K562 (cell line): ENCODE data around the gene RABEPK. TPM values are rescaled to one million over a fixed set of nuclear protein-coding genes. Genes with fewer than 3 reads are reported as not detected.

ENCODE experiments used
- ARNT ChIP-seq, 2 experiments: fragments of 450-650 bp; IDR thresholded peaks; 2 replicates each; pipeline ENCODE4 v1.6.1; 2016; ENCODE audit warnings: mild to moderate bottlenecking in 1 of 2
- EZH2 ChIP-seq: IDR thresholded peaks from 2 replicates; pipeline ENCODE4 v1.6.1; 2012; ENCODE audit warnings: low read depth, mild to moderate bottlenecking, inconsistent platforms, low read length, borderline replicate concordance
- GATA2 ChIP-seq: sonication (generic); formaldehyde crosslinking; IDR thresholded peaks from 2 replicates; pipeline ENCODE4 v1.4.0; 2020; ENCODE audit warnings: mild to moderate bottlenecking, missing genetic modification reagents
- HMG20B ChIP-seq: fragments of 250-450 bp; sonication (Bioruptor Pico); IDR thresholded peaks from 2 replicates; pipeline ENCODE4 v1.5.0; 2021; ENCODE audit warnings: mild to moderate bottlenecking
- KAT2B ChIP-seq: IDR thresholded peaks from one replicate; pipeline ENCODE4 v1.6.1; 2012; ENCODE audit warnings: low read depth, mild to moderate bottlenecking, control low read depth, inconsistent platforms, low read length, moderate library complexity
- L3MBTL2 ChIP-seq: fragments of 450-650 bp; IDR thresholded peaks from 2 replicates; pipeline ENCODE4 v1.6.1; 2016; ENCODE audit warnings: mild to moderate bottlenecking, moderate library complexity
- RBFOX2 ChIP-seq: fragments of 200-400 bp; formaldehyde crosslinking; IDR thresholded peaks from 2 replicates; pipeline ENCODE4 v1.6.1; 2017; ENCODE audit warnings: low read depth, mild to moderate bottlenecking, low read length, moderate library complexity
- RUNX1 ChIP-seq: sonication (generic); IDR thresholded peaks from 2 replicates; pipeline ENCODE4 v1.6.1; 2016; ENCODE audit warnings: antibody characterized with exemption, low read depth
- TEAD2 ChIP-seq: fragments of 450-650 bp; IDR thresholded peaks from 2 replicates; pipeline ENCODE4 v1.6.1; 2016; ENCODE audit warnings: missing genetic modification characterization, control low read depth, missing compliant biosample characterization
- ZNF23 ChIP-seq: fragments of 250-450 bp; sonication (Bioruptor Pico); IDR thresholded peaks from 2 replicates; pipeline ENCODE4 v1.4.0; 2020; ENCODE audit warnings: mild to moderate bottlenecking
- ZNF263 ChIP-seq: sonication (generic); formaldehyde crosslinking; IDR thresholded peaks from 2 replicates; pipeline ENCODE4 v1.8.0; 2022; ENCODE audit warnings: mild to moderate bottlenecking, missing genetic modification reagents, borderline replicate concordance
- ZNF282 ChIP-seq: sonication (generic); formaldehyde crosslinking; IDR thresholded peaks from 2 replicates; pipeline ENCODE4 v1.8.1; 2023; ENCODE audit warnings: missing genetic modification reagents
- polyA plus RNA-seq, 8 experiments: library from polyadenylated mRNA; depleted of rRNA in 4 of 8; stranded (reverse) in 5 of 8; unstranded in 3 of 8; fragments of >200 nt; fragmentation: Nextera tagmentation in 2 of 8; fragmentation: Illumina TruSeq in 1 of 8; extraction: Ambion mirVana in 2 of 8; extraction: Trizol in 1 of 8; gene quantifications; 2 replicates each; pipeline versions ENCODE4 v1.2.1 to v1.2.3, GENCODE V29; 2011 to 2014; ENCODE audit warnings: inconsistent platforms in 1 of 8, missing spikeins in 1 of 8
- total RNA-seq, 7 experiments: library from RNA; depleted of rRNA in 6 of 7; stranded (reverse); fragments of >200 nt in 6 of 7; fragmentation: Illumina TruSeq in 2 of 7; extraction: Trizol in 2 of 7; gene quantifications; 2 replicates each; pipeline versions ENCODE4 v1.2.1 to v1.2.3, GENCODE V29; 2011 to 2021; ENCODE audit warnings: low replicate concordance in 1 of 7
- TF ChIP-seq, protein P1 (sequence below): fragments of 450-650 bp; IDR thresholded peaks from 2 replicates; pipeline ENCODE4 v1.6.1; 2018; ENCODE audit not compliant: partially characterized antibody
- TF ChIP-seq, protein P2 (sequence below), 2 experiments: fragments of 250-450 bp in 1 of 2; fragments of 450-650 bp in 1 of 2; sonication (Bioruptor Pico) in 1 of 2; IDR thresholded peaks; 2 replicates each; pipeline versions ENCODE4 v1.6.1 to v1.8.0; 2016 to 2021; ENCODE audit warnings: mild to moderate bottlenecking in 2 of 2, moderate library complexity in 2 of 2, missing compliant biosample characterization in 1 of 2, missing genetic modification characterization in 1 of 2
- TF ChIP-seq, protein P3 (sequence below), 2 experiments: fragments of 450-650 bp; IDR thresholded peaks; 2 replicates each; pipeline ENCODE4 v1.6.1; 2016; ENCODE audit warnings: mild to moderate bottlenecking in 2 of 2, borderline replicate concordance in 1 of 2, low read depth in 1 of 2, moderate library complexity in 1 of 2

Gene RABEPK
- total and polyA plus RNA-seq, 9 of the 15 experiments (the other 6 are each of a cell fraction or from before 2014, with no cell fraction given): 38.3 to 113 (median 52.8) TPM

DNA sequence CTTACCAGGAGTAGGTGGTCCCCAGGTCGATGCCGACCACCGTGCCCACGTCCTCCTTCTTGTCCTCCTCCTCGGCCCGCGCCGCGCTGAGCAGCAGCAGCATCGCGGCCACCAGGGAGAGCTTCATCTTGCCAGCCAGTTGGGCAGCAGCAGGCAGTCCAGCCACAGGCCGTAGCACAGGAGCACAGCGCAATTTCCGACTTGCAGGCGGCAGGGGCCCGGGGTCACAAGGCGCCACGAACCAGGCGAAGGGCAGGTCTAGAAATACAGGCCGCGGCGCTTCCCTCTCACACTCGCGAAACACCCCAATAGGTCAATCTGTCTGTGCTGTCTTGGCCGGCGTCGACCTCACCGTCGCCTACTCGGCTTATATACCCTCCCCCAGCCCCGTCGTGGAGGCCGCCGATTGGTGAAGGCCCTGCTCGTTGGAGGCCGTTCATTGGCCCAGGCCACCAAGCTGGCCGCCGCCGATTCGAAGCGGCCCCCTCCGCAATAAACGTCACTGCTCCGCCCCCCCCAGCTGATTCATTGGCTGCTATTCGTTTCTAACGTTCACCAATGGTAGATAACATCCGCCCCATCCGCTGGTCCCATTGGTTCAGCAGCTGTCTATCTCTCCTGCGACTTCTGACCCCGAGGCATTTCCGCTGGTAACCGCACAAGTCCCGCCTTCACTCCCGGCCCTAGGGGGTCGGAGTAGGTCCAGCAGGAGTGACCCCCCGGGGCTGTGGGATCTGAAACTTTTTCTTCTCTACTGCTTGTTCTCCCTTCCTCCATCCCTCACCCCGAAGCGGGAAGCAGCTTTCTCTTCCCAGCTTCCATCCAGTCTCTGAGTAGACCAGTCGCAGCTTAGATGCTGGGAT is 40.9 kb downstream of the RABEPK start, which contains the start of gene HSPA5 (continued):
- TF ChIP-seq, protein P1, sequence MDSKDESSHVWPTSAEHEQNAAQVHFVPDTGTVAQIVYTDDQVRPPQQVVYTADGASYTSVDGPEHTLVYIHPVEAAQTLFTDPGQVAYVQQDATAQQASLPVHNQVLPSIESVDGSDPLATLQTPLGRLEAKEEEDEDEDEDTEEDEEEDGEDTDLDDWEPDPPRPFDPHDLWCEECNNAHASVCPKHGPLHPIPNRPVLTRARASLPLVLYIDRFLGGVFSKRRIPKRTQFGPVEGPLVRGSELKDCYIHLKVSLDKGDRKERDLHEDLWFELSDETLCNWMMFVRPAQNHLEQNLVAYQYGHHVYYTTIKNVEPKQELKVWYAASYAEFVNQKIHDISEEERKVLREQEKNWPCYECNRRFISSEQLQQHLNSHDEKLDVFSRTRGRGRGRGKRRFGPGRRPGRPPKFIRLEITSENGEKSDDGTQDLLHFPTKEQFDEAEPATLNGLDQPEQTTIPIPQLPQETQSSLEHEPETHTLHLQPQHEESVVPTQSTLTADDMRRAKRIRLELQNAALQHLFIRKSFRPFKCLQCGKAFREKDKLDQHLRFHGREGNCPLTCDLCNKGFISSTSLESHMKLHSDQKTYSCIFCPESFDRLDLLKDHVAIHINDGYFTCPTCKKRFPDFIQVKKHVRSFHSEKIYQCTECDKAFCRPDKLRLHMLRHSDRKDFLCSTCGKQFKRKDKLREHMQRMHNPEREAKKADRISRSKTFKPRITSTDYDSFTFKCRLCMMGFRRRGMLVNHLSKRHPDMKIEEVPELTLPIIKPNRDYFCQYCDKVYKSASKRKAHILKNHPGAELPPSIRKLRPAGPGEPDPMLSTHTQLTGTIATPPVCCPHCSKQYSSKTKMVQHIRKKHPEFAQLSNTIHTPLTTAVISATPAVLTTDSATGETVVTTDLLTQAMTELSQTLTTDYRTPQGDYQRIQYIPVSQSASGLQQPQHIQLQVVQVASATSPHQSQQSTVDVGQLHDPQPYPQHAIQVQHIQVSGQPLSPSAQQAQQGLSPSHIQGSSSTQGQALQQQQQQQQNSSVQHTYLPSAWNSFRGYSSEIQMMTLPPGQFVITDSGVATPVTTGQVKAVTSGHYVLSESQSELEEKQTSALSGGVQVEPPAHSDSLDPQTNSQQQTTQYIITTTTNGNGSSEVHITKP: no peak
- no peak for TF ChIP-seq EZH2
- TF ChIP-seq, protein P2, sequence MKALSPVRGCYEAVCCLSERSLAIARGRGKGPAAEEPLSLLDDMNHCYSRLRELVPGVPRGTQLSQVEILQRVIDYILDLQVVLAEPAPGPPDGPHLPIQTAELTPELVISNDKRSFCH (CRISPR knock-in tag; IDR thresholded peaks at IDR 0.05): no peak
- TF ChIP-seq, protein P2 (tag; IDR thresholded peaks at IDR 0.05): peak; percentile 57; the same call in 1 of the 2 replicates
- no peak for TF ChIP-seq ARNT (IDR thresholded peaks at IDR 0.05)
- peak; percentile 97 for TF ChIP-seq RBFOX2
- TF ChIP-seq ZNF263 (CRISPR knock-in tag): peak; percentile 68; the same call in 1 of the 2 replicates
- no peak for TF ChIP-seq TEAD2 (tag)
- TF ChIP-seq L3MBTL2: no peak
- TF ChIP-seq, protein P3, sequence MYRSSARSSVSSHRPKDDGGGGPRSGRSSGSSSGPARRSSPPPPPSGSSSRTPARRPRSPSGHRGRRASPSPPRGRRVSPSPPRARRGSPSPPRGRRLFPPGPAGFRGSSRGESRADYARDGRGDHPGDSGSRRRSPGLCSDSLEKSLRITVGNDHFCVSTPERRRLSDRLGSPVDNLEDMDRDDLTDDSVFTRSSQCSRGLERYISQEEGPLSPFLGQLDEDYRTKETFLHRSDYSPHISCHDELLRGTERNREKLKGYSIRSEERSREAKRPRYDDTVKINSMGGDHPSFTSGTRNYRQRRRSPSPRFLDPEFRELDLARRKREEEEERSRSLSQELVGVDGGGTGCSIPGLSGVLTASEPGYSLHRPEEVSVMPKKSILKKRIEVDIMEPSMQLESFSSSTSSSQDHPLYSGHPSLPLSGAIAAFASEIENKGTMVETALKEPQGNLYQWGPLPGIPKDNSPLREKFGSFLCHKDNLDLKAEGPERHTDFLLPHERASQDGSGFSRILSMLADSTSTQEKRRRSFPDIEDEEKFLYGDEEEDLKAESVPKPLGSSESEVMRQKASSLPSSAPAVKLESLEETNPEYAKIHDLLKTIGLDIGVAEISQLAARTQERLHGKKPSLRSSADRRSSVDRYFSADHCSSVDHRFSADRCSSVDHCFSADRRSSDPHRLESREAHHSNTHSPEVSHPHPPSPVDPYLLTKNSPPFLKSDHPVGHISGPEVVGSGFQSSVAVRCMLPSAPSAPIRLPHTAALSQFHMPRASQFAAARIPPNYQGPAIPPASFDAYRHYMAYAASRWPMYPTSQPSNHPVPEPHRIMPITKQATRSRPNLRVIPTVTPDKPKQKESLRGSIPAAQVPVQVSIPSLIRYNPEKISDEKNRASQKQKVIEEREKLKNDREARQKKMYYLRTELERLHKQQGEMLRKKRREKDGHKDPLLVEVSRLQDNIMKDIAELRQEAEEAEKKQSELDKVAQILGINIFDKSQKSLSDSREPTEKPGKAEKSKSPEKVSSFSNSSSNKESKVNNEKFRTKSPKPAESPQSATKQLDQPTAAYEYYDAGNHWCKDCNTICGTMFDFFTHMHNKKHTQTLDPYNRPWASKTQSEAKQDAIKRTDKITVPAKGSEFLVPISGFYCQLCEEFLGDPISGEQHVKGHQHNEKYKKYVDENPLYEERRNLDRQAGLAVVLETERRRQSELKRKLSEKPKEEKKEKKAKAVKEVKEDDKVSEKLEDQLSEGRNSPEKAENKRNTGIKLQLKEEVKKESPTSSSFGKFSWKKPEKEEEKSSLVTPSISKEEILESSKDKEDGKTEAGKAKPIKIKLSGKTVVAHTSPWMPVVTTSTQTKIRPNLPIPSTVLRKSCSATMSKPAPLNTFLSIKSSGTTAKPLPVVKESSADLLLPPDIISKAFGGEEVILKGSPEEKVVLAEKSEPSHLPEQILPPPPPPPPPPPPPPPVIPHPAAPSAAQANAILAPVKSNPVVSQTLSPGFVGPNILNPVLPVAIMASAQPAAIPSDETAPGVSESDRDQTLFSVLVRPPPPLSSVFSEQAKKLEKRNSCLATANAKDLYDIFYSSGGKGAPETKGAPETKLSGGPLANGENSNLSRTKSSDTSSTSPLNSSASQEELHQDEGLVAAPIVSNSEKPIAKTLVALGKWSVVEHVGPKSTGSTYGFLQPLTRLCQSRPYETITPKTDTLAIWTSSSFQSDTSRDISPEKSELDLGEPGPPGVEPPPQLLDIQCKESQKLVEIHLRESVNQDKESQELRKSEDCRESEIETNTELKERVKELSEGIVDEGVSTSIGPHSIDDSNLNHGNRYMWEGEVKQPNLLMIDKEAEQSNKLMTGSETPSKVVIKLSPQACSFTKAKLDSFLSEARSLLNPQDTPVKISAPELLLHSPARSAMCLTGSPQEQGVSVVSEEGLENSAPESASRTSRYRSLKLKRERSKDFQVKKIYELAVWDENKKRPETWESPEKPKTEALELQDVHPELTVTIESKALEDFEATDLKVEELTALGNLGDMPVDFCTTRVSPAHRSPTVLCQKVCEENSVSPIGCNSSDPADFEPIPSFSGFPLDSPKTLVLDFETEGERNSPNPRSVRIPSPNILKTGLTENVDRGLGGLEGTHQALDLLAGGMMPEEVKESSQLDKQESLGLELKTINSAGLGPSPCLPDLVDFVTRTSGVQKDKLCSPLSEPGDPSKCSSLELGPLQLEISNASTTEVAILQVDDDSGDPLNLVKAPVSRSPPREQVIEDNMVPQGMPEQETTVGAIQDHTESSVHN (IDR thresholded peaks at IDR 0.05; ENCODE audit: borderline replicate concordance in 1 of 2, low read depth in 1 of 2): no peak
- TF ChIP-seq ZNF23 (CRISPR knock-in tag): no peak
- TF ChIP-seq ZNF282: no peak
- TF ChIP-seq HMG20B (CRISPR knock-in tag): no peak
- no peak; the same call in 1 of the 2 replicates for TF ChIP-seq RUNX1
- no peak for TF ChIP-seq KAT2B
- no peak for TF ChIP-seq GATA2 (CRISPR knock-in tag)
